HEK293 (cell line): ENCODE data around the gene P2RX7.
A peak's percentile ranks its signal among the peaks of the same experiment; 100 is the strongest.

Source experiments
- CTCF ChIA-PET: fragments of 350-600 bp; formaldehyde crosslinking; extraction: SDS; loops from one replicate; lab custom pipeline; 2021; ENCODE audit warnings: antibody characterized with exemption; lab: Yijun Ruan, JAX
- POLR2A ChIA-PET: fragments of 300-600 bp; formaldehyde crosslinking; extraction: SDS; loops from one replicate; lab custom pipeline; 2020; ENCODE audit warnings: antibody characterized with exemption, inconsistent platforms; lab: Yijun Ruan, JAX
- H3K27ac ChIP-seq: fragments of 200-500 bp; sonication (Bioruptor generic); 2 replicates; pipeline ENCODE4 v1.5.1; 2014; ENCODE audit warnings: low read depth, low read length, control low read depth, inconsistent platforms; ENCODE audit errors: extremely low read depth
- H3K36me3 ChIP-seq, 2 experiments: fragments of 200-500 bp in 1 of 2; sonication (Bioruptor generic) in 1 of 2; 1 replicate in 1 of 2; 2 replicates in 1 of 2; pipeline ENCODE4 v1.5.1; 2014 to 2017; ENCODE audit warnings: inconsistent platforms in 2 of 2, low read length in 2 of 2; ENCODE audit not compliant: control insufficient read depth in 2 of 2, insufficient read depth in 1 of 2
- H3K4me1 ChIP-seq: fragments of 200-500 bp; sonication (Bioruptor generic); 2 replicates; pipeline ENCODE4 v1.5.1; 2014; ENCODE audit warnings: mild to moderate bottlenecking, low read length, inconsistent platforms; ENCODE audit not compliant: control insufficient read depth, insufficient read depth
- H3K4me3 ChIP-seq: 2 replicates; pipeline ENCODE4 v1.5.1; 2011; ENCODE audit warnings: low read depth, mild to moderate bottlenecking, control low read depth, low read length, moderate library complexity
- H3K9me3 ChIP-seq: fragments of 200-500 bp; sonication (Bioruptor generic); 2 replicates; pipeline ENCODE4 v1.5.1; 2014; ENCODE audit warnings: low read depth, low read length, inconsistent platforms; ENCODE audit not compliant: control insufficient read depth, insufficient read depth
- GLIS2 ChIP-seq: fragments of 450-650 bp; formaldehyde crosslinking; IDR thresholded peaks from 2 replicates; pipeline ENCODE4 v1.5.1; 2016; ENCODE audit warnings: missing biosample characterization, missing genetic modification characterization
- OSR2 ChIP-seq: fragments of 450-650 bp; formaldehyde crosslinking; IDR thresholded peaks from 2 replicates; pipeline ENCODE4 v1.5.1; 2016; ENCODE audit warnings: missing biosample characterization, missing genetic modification characterization
- SCRT1 ChIP-seq: fragments of 450-650 bp; formaldehyde crosslinking; IDR thresholded peaks from 2 replicates; pipeline ENCODE4 v1.5.1; 2016; ENCODE audit warnings: missing biosample characterization, missing genetic modification characterization, borderline replicate concordance
- SCRT2 ChIP-seq: fragments of 450-650 bp; formaldehyde crosslinking; IDR thresholded peaks from 2 replicates; pipeline ENCODE4 v1.5.1; 2016; ENCODE audit warnings: missing biosample characterization, missing genetic modification characterization
- YY2 ChIP-seq: fragments of 450-650 bp; formaldehyde crosslinking; IDR thresholded peaks from 2 replicates; pipeline ENCODE4 v1.5.1; 2016; ENCODE audit warnings: missing biosample characterization, missing genetic modification characterization
- ZEB2 ChIP-seq: fragments of 450-650 bp; formaldehyde crosslinking; IDR thresholded peaks from 2 replicates; pipeline ENCODE4 v1.5.1; 2016; ENCODE audit warnings: missing biosample characterization, missing genetic modification characterization
- ZFP37 ChIP-seq: fragments of 450-650 bp; formaldehyde crosslinking; IDR thresholded peaks from 2 replicates; pipeline ENCODE4 v1.5.1; 2016; ENCODE audit warnings: missing biosample characterization, missing genetic modification characterization
- ZIC2 ChIP-seq: fragments of 450-650 bp; formaldehyde crosslinking; IDR thresholded peaks from 2 replicates; pipeline ENCODE4 v1.5.1; 2016; ENCODE audit warnings: missing biosample characterization, missing genetic modification characterization
- ZNF121 ChIP-seq: fragments of 450-650 bp; formaldehyde crosslinking; IDR thresholded peaks from 2 replicates; pipeline ENCODE4 v1.5.1; 2016; ENCODE audit warnings: missing biosample characterization, missing genetic modification characterization
- ZNF138 ChIP-seq: fragments of 450-650 bp; formaldehyde crosslinking; IDR thresholded peaks from 2 replicates; pipeline ENCODE4 v1.5.1; 2016; ENCODE audit warnings: missing biosample characterization, missing genetic modification characterization, borderline replicate concordance
- ZNF248 ChIP-seq: fragments of 450-650 bp; formaldehyde crosslinking; IDR thresholded peaks from 2 replicates; pipeline ENCODE4 v1.5.1; 2017; ENCODE audit warnings: missing biosample characterization, missing genetic modification characterization
- ZNF76 ChIP-seq: fragments of 450-650 bp; formaldehyde crosslinking; IDR thresholded peaks from 2 replicates; pipeline ENCODE4; 2016; ENCODE audit warnings: low read depth, missing biosample characterization, missing genetic modification characterization, borderline replicate concordance
- TF ChIP-seq, protein P1 (sequence below): fragments of 450-650 bp; formaldehyde crosslinking; IDR thresholded peaks from 2 replicates; pipeline ENCODE4 v1.5.1; 2017; ENCODE audit warnings: missing biosample characterization, missing genetic modification characterization
- TF ChIP-seq, protein P2 (sequence below): fragments of 450-650 bp; formaldehyde crosslinking; IDR thresholded peaks from 2 replicates; pipeline ENCODE4 v1.5.1; 2016; ENCODE audit warnings: missing biosample characterization, missing genetic modification characterization
- TF ChIP-seq, protein P3 (sequence below): fragments of 450-650 bp; IDR thresholded peaks from 2 replicates; pipeline ENCODE4 v1.5.1; 2018; ENCODE audit warnings: missing biosample characterization, missing genetic modification characterization
- TF ChIP-seq, protein P4 (sequence below): fragments of 450-650 bp; formaldehyde crosslinking; IDR thresholded peaks from 2 replicates; pipeline ENCODE4 v1.5.1; 2017; ENCODE audit warnings: missing biosample characterization, missing genetic modification characterization
- TF ChIP-seq, protein P5 (sequence below): fragments of 450-650 bp; formaldehyde crosslinking; IDR thresholded peaks from 2 replicates; pipeline ENCODE4 v1.5.1; 2016; ENCODE audit warnings: missing biosample characterization, missing genetic modification characterization, borderline replicate concordance

P2RX7 gene

DNA sequence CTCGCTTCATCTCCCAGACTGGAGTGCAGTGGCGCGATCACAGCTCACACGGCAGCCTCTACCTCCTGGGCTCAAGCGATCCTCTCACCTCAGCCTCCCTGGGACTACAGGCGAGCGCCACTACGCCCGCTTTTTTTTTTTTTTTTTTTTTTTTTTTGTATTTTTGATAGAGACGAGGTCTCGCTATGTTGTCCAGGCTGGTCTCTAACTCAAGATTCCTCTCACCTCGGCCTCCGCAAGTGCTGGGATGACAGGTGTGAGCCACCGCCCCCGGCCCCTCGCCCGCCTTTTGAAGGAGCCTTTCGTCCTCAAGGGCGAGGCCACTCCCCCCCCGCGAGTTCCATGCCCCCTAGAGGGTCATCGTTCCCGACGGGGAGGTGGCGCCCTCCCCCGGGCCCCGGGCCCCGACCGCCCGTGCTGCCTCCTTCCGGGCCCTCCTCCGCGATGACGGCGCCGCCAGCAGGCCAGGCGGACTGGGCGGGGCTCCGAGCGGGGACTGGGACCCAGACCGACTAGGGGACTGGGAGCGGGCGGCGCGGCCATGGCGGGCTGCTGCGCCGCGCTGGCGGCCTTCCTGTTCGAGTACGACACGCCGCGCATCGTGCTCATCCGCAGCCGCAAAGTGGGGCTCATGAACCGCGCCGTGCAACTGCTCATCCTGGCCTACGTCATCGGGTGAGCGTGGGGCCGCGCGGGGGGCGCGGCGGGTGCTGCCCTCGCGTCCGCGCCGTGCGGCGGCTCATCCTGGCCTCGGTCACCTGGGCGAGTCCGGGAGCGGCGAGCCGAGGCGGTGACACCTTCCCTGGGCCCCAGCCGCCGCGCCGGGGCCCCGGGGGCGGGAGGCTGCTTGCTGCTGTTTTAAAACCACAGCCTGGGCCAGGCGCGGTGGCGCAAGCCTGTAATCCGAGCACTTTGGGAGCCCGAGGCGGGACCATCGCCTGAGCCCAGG is 77.2 kb downstream of the P2RX7 start, which contains the start of gene P2RX4 (continued):
- TF ChIP-seq, protein P1, sequence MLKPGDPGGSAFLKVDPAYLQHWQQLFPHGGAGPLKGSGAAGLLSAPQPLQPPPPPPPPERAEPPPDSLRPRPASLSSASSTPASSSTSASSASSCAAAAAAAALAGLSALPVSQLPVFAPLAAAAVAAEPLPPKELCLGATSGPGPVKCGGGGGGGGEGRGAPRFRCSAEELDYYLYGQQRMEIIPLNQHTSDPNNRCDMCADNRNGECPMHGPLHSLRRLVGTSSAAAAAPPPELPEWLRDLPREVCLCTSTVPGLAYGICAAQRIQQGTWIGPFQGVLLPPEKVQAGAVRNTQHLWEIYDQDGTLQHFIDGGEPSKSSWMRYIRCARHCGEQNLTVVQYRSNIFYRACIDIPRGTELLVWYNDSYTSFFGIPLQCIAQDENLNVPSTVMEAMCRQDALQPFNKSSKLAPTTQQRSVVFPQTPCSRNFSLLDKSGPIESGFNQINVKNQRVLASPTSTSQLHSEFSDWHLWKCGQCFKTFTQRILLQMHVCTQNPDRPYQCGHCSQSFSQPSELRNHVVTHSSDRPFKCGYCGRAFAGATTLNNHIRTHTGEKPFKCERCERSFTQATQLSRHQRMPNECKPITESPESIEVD (tag by site-specific recombination) = no peak
- TF ChIP-seq, protein P2, sequence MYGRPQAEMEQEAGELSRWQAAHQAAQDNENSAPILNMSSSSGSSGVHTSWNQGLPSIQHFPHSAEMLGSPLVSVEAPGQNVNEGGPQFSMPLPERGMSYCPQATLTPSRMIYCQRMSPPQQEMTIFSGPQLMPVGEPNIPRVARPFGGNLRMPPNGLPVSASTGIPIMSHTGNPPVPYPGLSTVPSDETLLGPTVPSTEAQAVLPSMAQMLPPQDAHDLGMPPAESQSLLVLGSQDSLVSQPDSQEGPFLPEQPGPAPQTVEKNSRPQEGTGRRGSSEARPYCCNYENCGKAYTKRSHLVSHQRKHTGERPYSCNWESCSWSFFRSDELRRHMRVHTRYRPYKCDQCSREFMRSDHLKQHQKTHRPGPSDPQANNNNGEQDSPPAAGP (tag by site-specific recombination) = peak; percentile 84; the same call in 1 of the 2 replicates
- TF ChIP-seq YY2 (tag by site-specific recombination) = peak; percentile 85

DNA sequence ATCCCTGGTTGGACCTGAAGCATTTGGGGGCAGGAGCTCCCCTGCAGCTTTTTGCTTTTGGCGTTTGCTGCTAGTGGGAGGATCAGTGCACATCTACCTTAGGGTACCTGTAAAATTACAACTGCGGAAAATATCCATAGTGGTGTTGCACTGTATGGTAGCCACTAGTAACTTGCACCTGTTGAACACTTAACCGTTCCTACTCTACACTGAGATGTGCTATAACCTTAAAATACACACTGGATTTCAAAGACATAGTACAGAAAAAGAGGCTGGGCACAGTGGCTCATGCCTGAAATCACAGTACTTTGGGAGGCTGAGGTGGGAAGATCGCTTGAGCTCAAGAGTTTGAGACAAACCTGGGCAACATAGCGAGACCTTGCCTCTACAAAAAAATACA is 80.2 kb downstream of the P2RX7 start:
- TF ChIP-seq SCRT2 (tag by site-specific recombination) (peak; percentile 76), ZFP37 (no peak), SCRT1 (0 out of 2 replicates have a peak, but pooled peaks have one; percentile 50), ZIC2 (tag by site-specific recombination) (no peak), OSR2 (tag by site-specific recombination) (no peak)
- TF ChIP-seq, protein P3, sequence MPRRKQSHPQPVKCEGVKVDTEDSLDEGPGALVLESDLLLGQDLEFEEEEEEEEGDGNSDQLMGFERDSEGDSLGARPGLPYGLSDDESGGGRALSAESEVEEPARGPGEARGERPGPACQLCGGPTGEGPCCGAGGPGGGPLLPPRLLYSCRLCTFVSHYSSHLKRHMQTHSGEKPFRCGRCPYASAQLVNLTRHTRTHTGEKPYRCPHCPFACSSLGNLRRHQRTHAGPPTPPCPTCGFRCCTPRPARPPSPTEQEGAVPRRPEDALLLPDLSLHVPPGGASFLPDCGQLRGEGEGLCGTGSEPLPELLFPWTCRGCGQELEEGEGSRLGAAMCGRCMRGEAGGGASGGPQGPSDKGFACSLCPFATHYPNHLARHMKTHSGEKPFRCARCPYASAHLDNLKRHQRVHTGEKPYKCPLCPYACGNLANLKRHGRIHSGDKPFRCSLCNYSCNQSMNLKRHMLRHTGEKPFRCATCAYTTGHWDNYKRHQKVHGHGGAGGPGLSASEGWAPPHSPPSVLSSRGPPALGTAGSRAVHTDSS (tag by site-specific recombination) = no peak
- ChIA-PET CTCF (interaction anchor here (0.7 kb wide), 1 partner anchor 153 kb away, joined by 3 read pairs; no protein-coding TSS in a partner anchor), POLR2A (no interaction called here)

DNA sequence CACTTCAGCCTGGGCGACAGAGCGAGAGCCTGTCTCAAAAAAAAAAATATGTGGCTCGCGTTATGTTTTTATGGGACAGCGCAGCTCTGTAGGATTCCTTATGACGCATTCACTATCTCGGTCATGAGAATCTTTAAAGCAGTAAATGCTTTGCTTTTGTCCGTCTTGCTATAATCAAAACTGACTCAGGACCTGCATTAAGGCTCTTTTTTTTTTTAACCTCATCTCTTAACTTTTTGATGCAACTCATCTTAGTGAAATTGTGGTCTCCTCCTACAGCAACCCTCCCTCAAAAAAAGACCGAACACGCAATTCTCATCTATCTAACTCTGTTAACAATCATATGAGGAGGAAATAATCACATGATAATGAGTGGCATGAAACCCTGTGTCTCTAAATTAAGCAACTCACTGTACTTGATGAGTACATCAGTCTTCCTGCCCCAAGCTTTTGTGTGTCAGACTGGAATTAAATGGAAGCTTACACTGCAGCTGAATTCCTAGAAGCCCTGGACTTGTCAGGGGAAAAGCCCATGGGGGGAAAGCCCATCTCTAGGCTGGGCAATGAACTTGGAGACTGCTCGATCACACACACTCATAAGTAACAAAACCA is 81.6 kb downstream of the P2RX7 start:
- Histone ChIP-seq H3K27ac (no peak overlapping the region), H3K9me3 (no peaks in the 10 kb centered on the region), H3K4me1 (no peaks in the 10 kb centered on the region), H3K4me3 (no peak overlapping the region), H3K36me3 (peaks cover 8 to 21% of the 10 kb centered on the region in 2 experiments; a peak in 2 of 3 replicates)
- POLR2A ChIA-PET = no interaction called here
- CTCF ChIA-PET = no interaction called here
- TF ChIP-seq ZEB2 (tag by site-specific recombination) (no peak), OSR2 (tag by site-specific recombination) (no peak), GLIS2 (no peak), ZNF76 (tag by site-specific recombination) (no peak), ZNF138 (tag by site-specific recombination) (no peak), ZNF121 (no peak), ZNF248 (tag by site-specific recombination) (no peak)
- TF ChIP-seq, protein P4, sequence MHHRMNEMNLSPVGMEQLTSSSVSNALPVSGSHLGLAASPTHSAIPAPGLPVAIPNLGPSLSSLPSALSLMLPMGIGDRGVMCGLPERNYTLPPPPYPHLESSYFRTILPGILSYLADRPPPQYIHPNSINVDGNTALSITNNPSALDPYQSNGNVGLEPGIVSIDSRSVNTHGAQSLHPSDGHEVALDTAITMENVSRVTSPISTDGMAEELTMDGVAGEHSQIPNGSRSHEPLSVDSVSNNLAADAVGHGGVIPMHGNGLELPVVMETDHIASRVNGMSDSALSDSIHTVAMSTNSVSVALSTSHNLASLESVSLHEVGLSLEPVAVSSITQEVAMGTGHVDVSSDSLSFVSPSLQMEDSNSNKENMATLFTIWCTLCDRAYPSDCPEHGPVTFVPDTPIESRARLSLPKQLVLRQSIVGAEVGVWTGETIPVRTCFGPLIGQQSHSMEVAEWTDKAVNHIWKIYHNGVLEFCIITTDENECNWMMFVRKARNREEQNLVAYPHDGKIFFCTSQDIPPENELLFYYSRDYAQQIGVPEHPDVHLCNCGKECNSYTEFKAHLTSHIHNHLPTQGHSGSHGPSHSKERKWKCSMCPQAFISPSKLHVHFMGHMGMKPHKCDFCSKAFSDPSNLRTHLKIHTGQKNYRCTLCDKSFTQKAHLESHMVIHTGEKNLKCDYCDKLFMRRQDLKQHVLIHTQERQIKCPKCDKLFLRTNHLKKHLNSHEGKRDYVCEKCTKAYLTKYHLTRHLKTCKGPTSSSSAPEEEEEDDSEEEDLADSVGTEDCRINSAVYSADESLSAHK (tag by site-specific recombination) = no peak
- TF ChIP-seq, protein P5, sequence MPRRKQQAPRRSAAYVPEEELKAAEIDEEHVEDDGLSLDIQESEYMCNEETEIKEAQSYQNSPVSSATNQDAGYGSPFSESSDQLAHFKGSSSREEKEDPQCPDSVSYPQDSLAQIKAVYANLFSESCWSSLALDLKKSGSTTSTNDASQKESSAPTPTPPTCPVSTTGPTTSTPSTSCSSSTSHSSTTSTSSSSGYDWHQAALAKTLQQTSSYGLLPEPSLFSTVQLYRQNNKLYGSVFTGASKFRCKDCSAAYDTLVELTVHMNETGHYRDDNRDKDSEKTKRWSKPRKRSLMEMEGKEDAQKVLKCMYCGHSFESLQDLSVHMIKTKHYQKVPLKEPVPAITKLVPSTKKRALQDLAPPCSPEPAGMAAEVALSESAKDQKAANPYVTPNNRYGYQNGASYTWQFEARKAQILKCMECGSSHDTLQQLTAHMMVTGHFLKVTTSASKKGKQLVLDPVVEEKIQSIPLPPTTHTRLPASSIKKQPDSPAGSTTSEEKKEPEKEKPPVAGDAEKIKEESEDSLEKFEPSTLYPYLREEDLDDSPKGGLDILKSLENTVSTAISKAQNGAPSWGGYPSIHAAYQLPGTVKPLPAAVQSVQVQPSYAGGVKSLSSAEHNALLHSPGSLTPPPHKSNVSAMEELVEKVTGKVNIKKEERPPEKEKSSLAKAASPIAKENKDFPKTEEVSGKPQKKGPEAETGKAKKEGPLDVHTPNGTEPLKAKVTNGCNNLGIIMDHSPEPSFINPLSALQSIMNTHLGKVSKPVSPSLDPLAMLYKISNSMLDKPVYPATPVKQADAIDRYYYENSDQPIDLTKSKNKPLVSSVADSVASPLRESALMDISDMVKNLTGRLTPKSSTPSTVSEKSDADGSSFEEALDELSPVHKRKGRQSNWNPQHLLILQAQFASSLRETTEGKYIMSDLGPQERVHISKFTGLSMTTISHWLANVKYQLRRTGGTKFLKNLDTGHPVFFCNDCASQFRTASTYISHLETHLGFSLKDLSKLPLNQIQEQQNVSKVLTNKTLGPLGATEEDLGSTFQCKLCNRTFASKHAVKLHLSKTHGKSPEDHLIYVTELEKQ = no peak
- TF ChIP-seq, all 188 proteins: peak for 0

More for the DNA sequence above, 80.2 kb downstream of the P2RX7 start:
- no peak overlapping the region for H3K27ac ChIP-seq
- peaks cover 8 to 13% of the 10 kb centered on the region in 2 experiments; a peak in 2 of 3 replicates for H3K36me3 ChIP-seq
- no peak overlapping the region for H3K4me3 ChIP-seq
- H3K9me3 ChIP-seq = no peaks in the 10 kb centered on the region
- no peaks in the 10 kb centered on the region for H3K4me1 ChIP-seq
